ENCODE results near the gene RAD51B.

The RAD51B gene

GRCh38 chr14:68539241-68539737, 719.7 kb downstream of the RAD51B start:
- DNase-seq (ENCODE audit: low read depth in 1 of 2, low spot score in 1 of 2), result no peak
- Histone ChIP-seq H3K27ac (replicated peaks) (no peak overlapping the region), H3K4me3 (replicated peaks; ENCODE audit: insufficient read depth, low read length) (no peak overlapping the region), H3K27me3 (ENCODE audit: insufficient read depth, poor library complexity, severe bottlenecking) (no peaks in the 10 kb centered on the region)
- TF ChIP-seq GABPA (IDR thresholded peaks at IDR 0.05; ENCODE audit: low read depth) (no peak), REST (IDR thresholded peaks at IDR 0.05; ENCODE audit: insufficient replicate concordance, low read depth) (no peak), POLR2AphosphoS5 (IDR thresholded peaks at IDR 0.05; ENCODE audit: low read depth) (no peak), CTCF (IDR thresholded peaks at IDR 0.05; ENCODE audit: insufficient read depth, low read length) (no peak), SPI1 (IDR thresholded peaks at IDR 0.05; ENCODE audit: borderline replicate concordance, low read depth) (no peak)

GRCh38 chr14:68539789-68540188, 720.2 kb downstream of the RAD51B start:
- Histone ChIP-seq H3K27ac (replicated peaks) (no peak overlapping the region), H3K4me3 (replicated peaks; ENCODE audit: insufficient read depth, low read length) (no peak overlapping the region), H3K27me3 (ENCODE audit: insufficient read depth, poor library complexity, severe bottlenecking) (no peaks in the 10 kb centered on the region)
- DNase-seq (ENCODE audit: low read depth in 1 of 2, low spot score in 1 of 2), result no peak
- TF ChIP-seq SPI1 (IDR thresholded peaks at IDR 0.05; ENCODE audit: borderline replicate concordance, low read depth) (no peak), GABPA (IDR thresholded peaks at IDR 0.05; ENCODE audit: low read depth) (no peak), CTCF (IDR thresholded peaks at IDR 0.05; ENCODE audit: insufficient read depth, low read length) (no peak), REST (IDR thresholded peaks at IDR 0.05; ENCODE audit: insufficient replicate concordance, low read depth) (no peak), POLR2AphosphoS5 (IDR thresholded peaks at IDR 0.05; ENCODE audit: low read depth) (no peak)

- Histone ChIP-seq H3K4me3 (replicated peaks; ENCODE audit: insufficient read depth, low read length) (no peak overlapping the region), H3K27me3 (ENCODE audit: insufficient read depth, poor library complexity, severe bottlenecking) (no peaks in the 10 kb centered on the region), H3K27ac (replicated peaks) (no peak overlapping the region)
- TF ChIP-seq GABPA (IDR thresholded peaks at IDR 0.05; ENCODE audit: low read depth), result no peak
- no peak for TF ChIP-seq CTCF (IDR thresholded peaks at IDR 0.05; ENCODE audit: insufficient read depth, low read length)
- no peak for TF ChIP-seq SPI1 (IDR thresholded peaks at IDR 0.05; ENCODE audit: borderline replicate concordance, low read depth)
- TF ChIP-seq POLR2AphosphoS5 (IDR thresholded peaks at IDR 0.05; ENCODE audit: low read depth), result no peak
- TF ChIP-seq REST (IDR thresholded peaks at IDR 0.05; ENCODE audit: insufficient replicate concordance, low read depth), result no peak
- no peak for DNase-seq (ENCODE audit: low read depth in 1 of 2, low spot score in 1 of 2)
These were observed 721.8 kb downstream of the RAD51B start for GRCh38 chr14:68541178-68541896.

All from HL-60 (cell line).